Stimulated activated CD4-positive, alpha-beta T cell treated with anti-CD3 and anti-CD28 coated beads, Interleukin-1b, Interleukin-23, amount 100 ng/mL, for 4 hours (primary cell): Measurements from ENCODE around the gene FBXO47.
"Not testable (repeated sequence)": the region's sequence is repeated elsewhere in the genome, so short reads cannot be mapped to it uniquely, and the experiment has no call there.

ENCODE experiments used
- DNase-seq, 2 donors: peaks; one replicate each; pipeline ENCODE4 v3.0.0-alpha.2; 2020; ENCODE audit warnings: low read depth in 2 of 2

The FBXO47 gene

DNA sequence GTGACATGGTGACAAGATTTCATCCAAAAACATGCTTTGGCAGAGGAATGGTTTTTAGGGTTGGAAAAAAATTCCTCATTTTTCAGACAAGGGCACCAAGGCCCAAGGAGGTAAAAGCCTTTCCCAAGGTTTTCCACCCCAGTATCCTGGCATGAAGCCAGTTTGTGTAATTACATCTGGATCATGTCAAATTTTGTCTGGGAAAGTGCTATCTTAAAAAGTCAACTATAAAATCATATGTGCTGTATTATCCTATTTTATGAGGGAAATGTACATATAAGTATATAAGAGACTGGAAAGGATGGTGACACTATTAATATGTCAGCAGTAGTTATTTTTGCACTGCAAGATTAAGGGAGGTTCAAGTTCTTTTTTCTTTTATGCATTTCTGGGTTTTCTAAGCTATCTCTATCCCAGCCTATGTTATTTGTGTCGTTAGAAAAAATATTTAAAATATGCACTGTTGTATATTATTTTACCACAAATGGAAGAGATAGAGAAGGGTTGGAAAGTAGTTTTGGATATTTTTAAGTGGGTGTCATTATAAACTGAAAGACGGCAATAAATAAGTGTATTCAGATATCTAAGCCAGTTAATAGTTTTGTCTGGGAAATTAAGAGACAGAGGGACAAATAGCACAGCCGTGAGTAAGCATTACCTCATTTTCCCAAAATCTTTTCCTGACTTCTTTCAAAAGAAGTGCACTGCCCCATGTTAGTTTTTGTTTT lies 13.5 kb upstream of the FBXO47 start:
- DNase-seq = no peak

DNA sequence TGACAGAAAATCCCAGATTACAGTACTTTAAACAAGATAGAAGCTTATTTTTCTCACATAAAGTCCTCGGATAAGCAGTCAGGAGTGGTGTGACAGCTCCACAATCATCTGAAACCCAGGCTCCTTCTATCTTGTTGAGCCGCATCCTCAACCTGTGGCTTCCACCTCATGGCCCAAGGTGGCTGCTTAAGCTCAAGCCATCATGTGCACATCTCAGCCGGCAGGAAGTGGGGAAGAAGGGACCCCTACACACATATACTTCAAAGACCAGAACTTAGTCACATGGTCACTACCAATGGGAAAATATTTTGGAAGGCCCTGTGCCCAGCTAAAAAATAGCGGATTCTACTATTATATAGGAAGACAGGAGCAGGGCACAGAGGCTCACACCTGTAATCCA lies 11.0 kb upstream of the FBXO47 start:
- no peak for DNase-seq

DNA sequence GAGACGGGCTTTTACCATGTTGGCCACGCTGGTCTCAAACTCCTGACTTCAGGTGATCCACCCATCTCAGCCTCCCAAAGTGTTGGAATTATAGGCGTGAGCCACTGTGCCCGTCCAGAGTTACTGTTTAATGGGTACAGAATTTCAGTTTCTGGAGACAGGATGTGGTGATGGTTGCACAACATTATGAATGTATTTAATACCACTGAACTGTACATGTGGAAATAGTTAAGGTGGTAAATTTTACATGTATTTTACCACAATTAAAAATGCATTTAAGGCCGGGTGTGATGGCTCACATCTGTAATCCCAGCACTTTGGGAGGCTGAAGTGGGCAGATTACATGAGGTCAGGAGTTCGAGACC lies 9.0 kb upstream of the FBXO47 start:
- not testable (repeated sequence) for DNase-seq

DNA sequence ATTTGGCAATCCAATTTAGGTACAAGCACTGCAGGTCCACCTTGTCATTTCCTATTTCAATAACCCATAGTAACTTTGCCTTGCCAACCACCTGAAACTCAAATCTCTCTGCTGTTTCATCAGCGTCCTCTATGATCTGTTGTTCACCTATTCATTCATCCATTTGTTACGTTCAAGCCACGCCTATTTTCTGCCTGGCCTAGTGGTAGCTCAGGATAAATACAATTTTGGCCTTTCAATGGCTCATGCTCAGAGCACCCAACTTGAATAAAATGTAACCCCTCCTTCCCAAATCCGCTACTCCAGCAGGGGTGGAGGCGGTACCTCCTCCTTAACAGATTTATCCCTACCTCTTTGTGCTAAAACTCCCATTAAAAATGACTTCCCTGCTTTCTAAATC lies 3.6 kb upstream of the FBXO47 start:
- DNase-seq = no peak

- no peak for DNase-seq
Observed at GRCh38 chr17:38970128-38970527, 2.9 kb upstream of the FBXO47 start.

DNA sequence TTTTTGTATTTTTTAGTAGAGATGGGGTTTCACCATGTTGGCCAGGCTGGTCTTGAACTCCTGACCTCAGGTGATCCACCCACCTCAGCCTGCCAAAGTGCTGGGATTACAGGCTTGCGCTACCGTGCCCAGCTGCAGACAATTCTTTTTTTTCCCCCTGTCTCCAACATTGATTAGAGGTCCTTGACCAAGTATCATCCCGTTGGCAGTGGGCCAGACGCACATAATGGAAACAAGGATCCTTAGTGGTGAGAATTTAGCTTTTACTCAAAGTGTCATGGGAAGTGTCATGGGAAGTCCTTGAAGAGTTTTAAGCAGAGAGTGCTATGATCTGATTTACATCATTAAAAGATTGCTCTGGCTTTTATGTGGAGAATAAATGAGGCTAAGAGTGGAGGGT lies 2.1 kb upstream of the FBXO47 start:
- DNase-seq = no peak

DNA sequence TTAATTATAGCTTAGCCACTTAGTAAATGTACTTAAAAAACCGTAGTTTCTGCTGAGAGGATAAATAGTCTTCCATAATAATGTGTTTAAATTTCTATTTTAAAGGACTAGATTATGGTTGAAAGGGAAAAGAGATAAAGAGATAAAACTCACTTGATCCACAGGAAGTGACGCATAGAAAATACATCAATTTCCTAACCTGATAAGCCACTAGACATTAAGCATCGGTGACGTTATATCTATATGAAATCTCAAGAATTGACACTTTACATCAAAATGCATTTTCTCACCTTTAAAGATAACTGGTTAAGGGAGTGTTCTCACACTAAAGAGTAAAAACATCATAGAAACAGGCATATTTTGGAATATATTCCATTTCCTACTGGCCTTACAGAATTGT lies 5.8 kb downstream of the FBXO47 start:
- DNase-seq = no peak

GRCh38 chr17:38960402-38960801 lies 6.8 kb downstream of the FBXO47 start:
- DNase-seq = no peak

DNA sequence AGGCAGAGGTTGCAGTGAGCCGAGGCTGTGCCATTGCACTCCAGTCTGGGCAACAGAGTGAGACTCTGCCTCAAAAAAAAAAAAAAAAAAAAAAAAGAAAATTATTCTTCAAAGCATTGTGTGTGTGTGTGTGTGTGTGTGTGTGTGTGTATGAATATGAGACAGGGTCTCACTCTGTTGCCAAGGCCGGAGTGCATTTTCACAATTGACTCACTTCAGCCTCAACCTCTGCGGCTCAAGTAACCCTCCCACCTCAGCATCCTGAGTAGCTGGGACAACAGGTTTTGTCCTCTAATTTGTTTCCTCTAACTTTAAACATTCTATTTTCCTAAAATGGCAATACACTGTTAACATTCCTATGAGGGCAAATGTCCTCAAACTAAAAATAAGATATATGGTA lies 7.7 kb downstream of the FBXO47 start:
- DNase-seq = no peak

DNA sequence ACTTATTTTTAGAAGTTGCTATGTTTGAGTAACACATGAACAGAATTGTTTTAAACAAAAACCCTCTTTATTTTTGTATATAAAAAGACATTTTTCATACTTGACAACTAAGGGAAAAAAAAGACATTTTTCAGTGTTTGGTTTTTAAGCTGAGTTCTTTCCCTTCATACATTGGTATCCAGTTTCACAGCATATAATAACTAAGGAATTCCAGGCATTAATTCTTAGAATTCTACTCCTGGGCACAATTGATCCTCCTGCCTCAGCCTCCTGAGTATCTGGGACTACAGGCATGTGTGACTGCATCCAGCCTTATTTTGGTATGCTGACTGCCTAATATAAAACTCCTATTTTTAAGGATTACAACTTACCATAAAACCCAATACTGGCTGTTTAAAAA lies 8.4 kb downstream of the FBXO47 start:
- no peak for DNase-seq

DNA sequence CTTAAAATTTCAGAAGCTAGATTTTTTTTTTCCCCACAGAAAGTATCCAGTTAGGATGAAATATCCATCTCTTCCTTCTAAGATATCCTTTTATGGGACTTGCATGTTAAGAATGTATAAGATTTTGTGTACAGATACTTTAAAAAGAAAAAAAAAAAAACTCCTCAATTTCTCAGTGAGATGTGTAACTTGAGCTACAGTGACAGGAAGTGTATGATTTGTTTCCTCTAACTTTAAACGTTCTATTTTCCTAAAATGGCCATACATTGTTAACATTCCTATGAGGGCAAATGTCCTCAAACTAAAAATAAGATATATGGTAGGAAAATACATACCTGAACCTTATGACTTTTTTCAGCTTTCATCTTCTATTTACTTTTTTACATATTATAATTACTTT lies 8.9 kb downstream of the FBXO47 start:
- no peak for DNase-seq

DNA sequence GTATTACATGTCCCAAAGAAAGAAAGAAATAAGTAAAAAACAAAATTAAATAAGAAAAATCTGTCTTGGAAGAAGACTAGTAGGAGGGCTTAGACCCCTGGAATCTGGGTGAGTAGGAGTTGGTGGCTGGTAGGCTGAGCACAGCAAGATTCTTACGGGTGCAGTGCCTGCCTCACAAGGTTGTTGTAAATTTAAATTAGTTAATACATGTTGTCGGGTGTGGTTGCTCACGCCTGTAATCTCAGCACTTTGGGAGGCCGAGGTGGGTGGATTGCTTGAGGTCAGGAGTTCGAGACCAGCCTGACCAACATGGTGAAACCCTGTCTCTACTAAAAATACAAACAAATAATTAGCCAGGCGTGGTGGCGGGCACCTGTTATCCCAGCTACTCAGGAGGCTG lies 13.4 kb downstream of the FBXO47 start:
- not testable (repeated sequence) for DNase-seq

- no peak for DNase-seq
Observed at GRCh38 chr17:38947189-38947588, 20.0 kb downstream of the FBXO47 start.

DNA sequence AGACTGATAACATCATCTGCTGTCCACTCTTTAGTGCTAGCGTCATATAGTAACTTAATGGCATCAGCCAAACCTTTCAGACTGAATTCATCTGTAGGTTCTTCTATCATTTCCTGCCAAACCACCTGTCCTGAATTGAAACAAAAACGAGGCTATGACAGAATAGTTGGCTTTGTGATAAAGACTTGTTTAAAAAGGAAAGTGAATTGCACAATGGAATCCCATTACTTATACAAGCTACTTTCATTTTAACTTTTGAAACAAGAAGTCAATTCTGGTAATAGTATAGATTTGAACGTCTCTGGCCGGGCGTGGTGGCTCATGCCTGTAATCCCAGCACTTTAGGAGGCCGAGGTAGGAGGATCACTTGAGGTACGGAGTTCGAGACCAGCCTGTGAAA lies 23.6 kb downstream of the FBXO47 start:
- no peak for DNase-seq

- no peak for DNase-seq
Observed at GRCh38 chr17:38942696-38943334, 24.4 kb downstream of the FBXO47 start.

GRCh38 chr17:38940404-38940803 lies 26.8 kb downstream of the FBXO47 start:
- no peak for DNase-seq

DNA sequence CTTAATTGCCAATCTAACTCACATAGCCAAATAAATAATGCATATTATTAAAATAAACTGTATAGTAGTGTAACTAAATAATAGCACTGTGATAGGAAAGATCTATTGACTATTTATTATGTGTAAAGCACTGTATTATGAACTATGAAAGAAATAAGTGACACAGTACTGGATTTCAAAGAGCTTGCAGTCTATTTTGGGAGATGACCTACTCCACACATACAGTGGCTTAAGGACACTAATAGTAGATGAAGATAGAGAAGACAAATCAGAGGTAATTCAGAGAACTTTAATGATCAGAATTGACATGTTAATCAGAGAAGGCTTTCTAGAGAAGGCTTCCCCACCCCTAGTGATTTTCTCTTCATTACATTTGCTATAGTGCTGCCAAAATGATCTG lies 27.2 kb downstream of the FBXO47 start:
- no peak for DNase-seq

- not testable (repeated sequence) for DNase-seq
Observed at GRCh38 chr17:38933962-38934361, 33.2 kb downstream of the FBXO47 start.

DNA sequence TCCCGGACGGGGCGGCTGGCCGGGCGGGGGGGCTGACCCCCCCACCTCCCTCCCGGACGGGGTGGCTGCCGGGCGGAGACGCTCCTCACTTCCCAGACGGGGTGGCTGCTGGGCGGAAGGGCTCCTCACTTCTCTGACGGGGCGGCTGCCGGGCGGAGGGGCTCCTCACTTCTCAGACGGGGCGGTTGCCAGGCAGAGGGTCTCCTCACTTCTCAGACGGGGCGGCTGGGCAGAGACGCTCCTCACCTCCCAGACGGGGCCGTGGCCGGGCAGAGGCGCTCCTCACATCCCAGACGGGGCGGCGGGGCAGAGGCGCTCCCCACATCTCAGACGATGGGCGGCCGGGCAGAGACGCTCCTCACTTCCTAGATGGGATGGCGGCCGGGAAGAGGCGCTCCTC lies 36.4 kb downstream of the FBXO47 start:
- DNase-seq = not testable (repeated sequence)

DNA sequence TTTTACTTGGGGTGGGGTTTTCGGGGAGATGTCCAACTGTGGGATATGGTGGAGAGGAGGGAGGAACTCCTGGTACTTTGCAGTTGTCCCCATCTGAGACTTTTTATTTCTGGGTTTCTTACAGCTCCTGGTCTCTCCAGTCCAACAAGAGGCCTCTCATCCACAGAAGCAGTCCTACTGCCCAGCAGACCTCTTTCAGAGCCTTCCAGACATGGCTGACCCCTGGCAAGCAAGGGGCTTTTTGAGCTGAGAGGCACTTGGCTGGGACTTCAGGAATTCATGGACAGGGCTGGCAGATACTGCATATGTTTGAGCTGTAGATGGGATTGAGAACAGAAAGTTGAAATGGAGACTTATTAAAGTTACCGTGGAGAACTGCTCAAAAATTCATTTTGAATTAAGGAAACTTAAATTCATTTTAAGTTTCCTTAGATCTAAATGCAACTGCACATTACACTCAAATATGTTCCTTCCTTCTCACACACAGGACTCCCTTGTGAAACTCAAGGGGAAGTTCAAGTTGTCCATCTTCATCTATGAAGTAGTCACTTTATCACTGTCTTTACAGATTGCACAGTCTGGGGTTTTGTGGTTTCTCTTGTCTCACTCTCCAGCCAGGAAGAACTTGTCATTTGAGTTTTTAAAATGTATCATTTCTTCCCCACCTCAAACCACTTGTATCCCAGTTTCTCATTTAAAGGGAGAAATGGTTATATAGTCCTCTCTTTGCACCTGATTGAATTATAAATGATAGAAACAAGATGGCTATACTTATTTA lies 40.7 kb downstream of the FBXO47 start:
- no peak for DNase-seq

GRCh38 chr17:38925263-38925995 lies 41.8 kb downstream of the FBXO47 start, which contains the start of gene LASP1NB:
Gene LASP1NB, plus strand, starts transcription at chr17:38925614.
- peak in 1 of 2 donors; percentile 15 for DNase-seq
